ENCODE data around the gene PRDM10. TPM values are rescaled to one million over a fixed set of nuclear protein-coding genes. Genes with fewer than 3 reads are reported as not detected.

The PRDM10 gene
- polyA plus RNA-seq, 1 donor from 2014 or later = 13.7 TPM

DNA sequence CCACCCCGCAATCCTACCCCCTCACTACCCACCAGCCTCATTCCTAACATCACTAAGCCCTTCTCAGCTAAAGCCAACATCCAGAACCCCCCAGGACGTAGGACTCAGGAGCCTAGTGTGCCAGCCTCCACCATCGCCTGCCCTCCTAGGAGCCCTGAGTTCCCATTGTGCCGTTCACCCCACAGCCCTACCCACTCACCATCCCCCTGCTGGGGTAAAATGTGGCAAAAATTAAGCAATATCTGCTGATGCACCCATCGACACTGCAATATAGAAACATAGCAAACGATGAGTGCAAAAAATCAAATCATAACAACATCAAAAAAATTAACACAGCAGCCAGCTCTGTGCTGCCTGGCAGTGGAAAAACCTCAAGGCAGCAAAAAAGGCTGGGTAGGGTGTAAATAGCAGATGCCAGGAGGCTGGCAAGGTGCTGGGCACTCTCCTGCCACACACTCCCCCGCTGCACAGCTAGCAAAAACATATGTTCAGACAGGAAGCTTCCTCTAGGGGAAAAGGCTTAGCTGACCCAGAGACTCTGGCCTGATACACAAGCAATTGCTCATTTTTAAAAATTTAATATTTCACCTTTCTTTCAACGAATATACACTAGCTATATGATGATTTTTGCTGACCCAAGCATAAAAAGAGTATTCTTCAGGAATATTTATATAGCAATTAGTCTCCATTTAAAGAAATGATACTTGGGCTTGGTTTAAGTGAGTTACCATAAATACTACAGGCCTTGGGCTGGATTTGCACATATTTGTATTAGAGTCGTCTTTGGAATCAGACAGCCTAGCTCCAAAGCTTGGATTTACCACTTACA lies 33.8 kb downstream of the PRDM10 start:
- Histone ChIP-seq H3K9me3 (ENCODE audit: low read length) (no peaks in the 10 kb centered on the region), H3K27ac (ENCODE audit: low read length) (no peak overlapping the region), H3F3A (ENCODE audit: insufficient read depth, low read length, poor library complexity, severe bottlenecking) (no peaks in the 10 kb centered on the region), H3K9ac (ENCODE audit: low read length) (no peak overlapping the region), H3K36me3 (ENCODE audit: insufficient read depth, low read length) (no peaks in the 10 kb centered on the region), H3K4me3 (ENCODE audit: low read length) (no peak overlapping the region), H3K9me2 (ENCODE audit: insufficient read depth, low read length) (no peaks in the 10 kb centered on the region), H4K20me1 (ENCODE audit: insufficient read depth) (no peaks in the 10 kb centered on the region), H3K4me2 (ENCODE audit: low read length) (no peak overlapping the region), H3K27me3 (ENCODE audit: insufficient read depth, low read depth, low read length) (no peaks in the 10 kb centered on the region), H2AFZ (ENCODE audit: low read depth, low read length) (no peak overlapping the region), H3K79me2 (replicated peaks; ENCODE audit: insufficient read depth, low read length) (no peaks in the 10 kb centered on the region)
- TF ChIP-seq TAF1 (IDR thresholded peaks at IDR 0.05; ENCODE audit: low read depth) (no peak), EZH2 (IDR thresholded peaks at IDR 0.05; ENCODE audit: borderline replicate concordance, insufficient read depth, low read length, poor library complexity, severe bottlenecking) (no peak), MXI1 (conservative IDR thresholded peaks at IDR 0.05; ENCODE audit: poor library complexity, severe bottlenecking) (no peak)
- TF ChIP-seq, protein P1, sequence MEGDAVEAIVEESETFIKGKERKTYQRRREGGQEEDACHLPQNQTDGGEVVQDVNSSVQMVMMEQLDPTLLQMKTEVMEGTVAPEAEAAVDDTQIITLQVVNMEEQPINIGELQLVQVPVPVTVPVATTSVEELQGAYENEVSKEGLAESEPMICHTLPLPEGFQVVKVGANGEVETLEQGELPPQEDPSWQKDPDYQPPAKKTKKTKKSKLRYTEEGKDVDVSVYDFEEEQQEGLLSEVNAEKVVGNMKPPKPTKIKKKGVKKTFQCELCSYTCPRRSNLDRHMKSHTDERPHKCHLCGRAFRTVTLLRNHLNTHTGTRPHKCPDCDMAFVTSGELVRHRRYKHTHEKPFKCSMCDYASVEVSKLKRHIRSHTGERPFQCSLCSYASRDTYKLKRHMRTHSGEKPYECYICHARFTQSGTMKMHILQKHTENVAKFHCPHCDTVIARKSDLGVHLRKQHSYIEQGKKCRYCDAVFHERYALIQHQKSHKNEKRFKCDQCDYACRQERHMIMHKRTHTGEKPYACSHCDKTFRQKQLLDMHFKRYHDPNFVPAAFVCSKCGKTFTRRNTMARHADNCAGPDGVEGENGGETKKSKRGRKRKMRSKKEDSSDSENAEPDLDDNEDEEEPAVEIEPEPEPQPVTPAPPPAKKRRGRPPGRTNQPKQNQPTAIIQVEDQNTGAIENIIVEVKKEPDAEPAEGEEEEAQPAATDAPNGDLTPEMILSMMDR (IDR thresholded peaks at IDR 0.05; ENCODE audit: poor library complexity, severe bottlenecking) = no peak

DNA sequence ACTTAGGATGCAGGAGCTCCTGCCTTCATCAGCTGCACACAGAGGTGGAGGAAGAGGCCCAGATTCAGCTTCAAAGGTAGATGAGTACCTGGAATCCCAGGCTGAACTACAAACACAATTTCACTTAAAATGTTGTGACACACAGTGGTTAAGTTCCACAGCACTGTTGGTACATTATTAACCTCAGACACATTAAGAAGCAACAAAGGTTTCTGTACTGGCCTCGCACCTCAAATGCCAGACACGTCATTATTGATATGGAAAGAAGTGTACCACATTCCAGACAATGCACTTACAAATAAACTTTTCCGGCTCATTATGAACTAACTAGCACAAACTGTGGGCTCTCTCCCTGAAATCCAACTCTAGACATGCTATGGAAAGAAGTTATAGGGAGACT lies 34.6 kb downstream of the PRDM10 start:
- TF ChIP-seq, protein P2, sequence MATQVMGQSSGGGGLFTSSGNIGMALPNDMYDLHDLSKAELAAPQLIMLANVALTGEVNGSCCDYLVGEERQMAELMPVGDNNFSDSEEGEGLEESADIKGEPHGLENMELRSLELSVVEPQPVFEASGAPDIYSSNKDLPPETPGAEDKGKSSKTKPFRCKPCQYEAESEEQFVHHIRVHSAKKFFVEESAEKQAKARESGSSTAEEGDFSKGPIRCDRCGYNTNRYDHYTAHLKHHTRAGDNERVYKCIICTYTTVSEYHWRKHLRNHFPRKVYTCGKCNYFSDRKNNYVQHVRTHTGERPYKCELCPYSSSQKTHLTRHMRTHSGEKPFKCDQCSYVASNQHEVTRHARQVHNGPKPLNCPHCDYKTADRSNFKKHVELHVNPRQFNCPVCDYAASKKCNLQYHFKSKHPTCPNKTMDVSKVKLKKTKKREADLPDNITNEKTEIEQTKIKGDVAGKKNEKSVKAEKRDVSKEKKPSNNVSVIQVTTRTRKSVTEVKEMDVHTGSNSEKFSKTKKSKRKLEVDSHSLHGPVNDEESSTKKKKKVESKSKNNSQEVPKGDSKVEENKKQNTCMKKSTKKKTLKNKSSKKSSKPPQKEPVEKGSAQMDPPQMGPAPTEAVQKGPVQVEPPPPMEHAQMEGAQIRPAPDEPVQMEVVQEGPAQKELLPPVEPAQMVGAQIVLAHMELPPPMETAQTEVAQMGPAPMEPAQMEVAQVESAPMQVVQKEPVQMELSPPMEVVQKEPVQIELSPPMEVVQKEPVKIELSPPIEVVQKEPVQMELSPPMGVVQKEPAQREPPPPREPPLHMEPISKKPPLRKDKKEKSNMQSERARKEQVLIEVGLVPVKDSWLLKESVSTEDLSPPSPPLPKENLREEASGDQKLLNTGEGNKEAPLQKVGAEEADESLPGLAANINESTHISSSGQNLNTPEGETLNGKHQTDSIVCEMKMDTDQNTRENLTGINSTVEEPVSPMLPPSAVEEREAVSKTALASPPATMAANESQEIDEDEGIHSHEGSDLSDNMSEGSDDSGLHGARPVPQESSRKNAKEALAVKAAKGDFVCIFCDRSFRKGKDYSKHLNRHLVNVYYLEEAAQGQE (IDR thresholded peaks at IDR 0.05; ENCODE audit: borderline replicate concordance) = no peak

DNA sequence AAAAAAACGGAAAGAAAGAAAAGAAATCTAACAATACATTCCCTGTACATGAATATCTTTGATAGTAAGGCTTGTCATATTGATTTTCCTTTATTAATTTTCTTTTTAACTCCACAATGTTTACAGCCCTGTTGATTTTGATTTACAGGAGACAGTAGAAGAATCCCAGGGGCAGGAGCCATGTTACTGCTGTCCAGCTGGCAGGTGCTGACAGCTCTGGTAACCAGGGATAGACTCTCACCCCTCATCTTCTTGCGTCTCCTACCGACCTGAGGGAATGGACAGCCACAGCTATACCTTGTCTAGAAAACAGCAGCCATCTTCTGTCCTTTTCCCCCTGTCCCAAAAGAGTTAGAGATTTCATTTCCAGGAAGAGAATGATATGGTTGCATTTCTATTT lies 37.4 kb downstream of the PRDM10 start:
- Histone ChIP-seq H3K27me3 (ENCODE audit: insufficient read depth, low read depth, low read length) (no peaks in the 10 kb centered on the region), H3K36me3 (ENCODE audit: insufficient read depth, low read length) (no peaks in the 10 kb centered on the region), H3K4me3 (ENCODE audit: low read length) (no peak overlapping the region), H3K9ac (ENCODE audit: low read length) (no peak overlapping the region), H3K27ac (ENCODE audit: low read length) (no peak overlapping the region), H3K79me2 (replicated peaks; ENCODE audit: insufficient read depth, low read length) (no peaks in the 10 kb centered on the region), H4K20me1 (ENCODE audit: insufficient read depth) (no peaks in the 10 kb centered on the region), H3F3A (ENCODE audit: insufficient read depth, low read length, poor library complexity, severe bottlenecking) (no peaks in the 10 kb centered on the region), H3K9me2 (ENCODE audit: insufficient read depth, low read length) (no peaks in the 10 kb centered on the region), H2AFZ (ENCODE audit: low read depth, low read length) (no peak overlapping the region), H3K9me3 (ENCODE audit: low read length) (no peaks in the 10 kb centered on the region), H3K4me2 (ENCODE audit: low read length) (no peak overlapping the region)
- no peak for TF ChIP-seq RAD21 (conservative IDR thresholded peaks at IDR 0.05)

More for the DNA sequence above, 34.6 kb downstream of the PRDM10 start:
- no peak overlapping the region for H3K27ac ChIP-seq (ENCODE audit: low read length)
- no peaks in the 10 kb centered on the region for H3F3A ChIP-seq (ENCODE audit: insufficient read depth, low read length, poor library complexity, severe bottlenecking)
- no peaks in the 10 kb centered on the region for H3K79me2 ChIP-seq (replicated peaks; ENCODE audit: insufficient read depth, low read length)
- H3K9me3 ChIP-seq (ENCODE audit: low read length) = no peaks in the 10 kb centered on the region
- no peak overlapping the region for H2AFZ ChIP-seq (ENCODE audit: low read depth, low read length)
- no peaks in the 10 kb centered on the region for H3K9me2 ChIP-seq (ENCODE audit: insufficient read depth, low read length)
- no peaks in the 10 kb centered on the region for H3K36me3 ChIP-seq (ENCODE audit: insufficient read depth, low read length)
- H3K4me3 ChIP-seq (ENCODE audit: low read length) = no peak overlapping the region
- H4K20me1 ChIP-seq (ENCODE audit: insufficient read depth) = no peaks in the 10 kb centered on the region
- H3K9ac ChIP-seq (ENCODE audit: low read length) = no peak overlapping the region
- no peaks in the 10 kb centered on the region for H3K27me3 ChIP-seq (ENCODE audit: insufficient read depth, low read depth, low read length)
- no peak overlapping the region for H3K4me2 ChIP-seq (ENCODE audit: low read length)
